Dendritic cell treated with granulocyte-macrophage colony-stimulating factor and Interleukin-4, amounts not matched to agents 40 ng/mL and 50 ng/mL, for 4 days (primary cell): ENCODE results near the gene MYOM1.

Experiments used
- H3K27ac Mint-ChIP-seq: one replicate; pipeline ENCODE4 v1.8.0; 2022; ENCODE audit warnings: mild to moderate bottlenecking, mixed read lengths
- H3K27me3 Mint-ChIP-seq: one replicate; pipeline ENCODE4 v1.8.0; 2022; ENCODE audit warnings: mild to moderate bottlenecking, mixed read lengths
- H3K36me3 Mint-ChIP-seq: one replicate; pipeline ENCODE4 v1.8.0; 2022; ENCODE audit warnings: low read depth, mixed read lengths
- H3K4me1 Mint-ChIP-seq: one replicate; pipeline ENCODE4 v1.8.0; 2022; ENCODE audit warnings: low read depth, mixed read lengths
- H3K4me3 Mint-ChIP-seq: one replicate; pipeline ENCODE4 v1.8.0; 2022; ENCODE audit warnings: mild to moderate bottlenecking, moderate library complexity, mixed read lengths
- H3K9me3 Mint-ChIP-seq: one replicate; pipeline ENCODE4 v1.8.0; 2022; ENCODE audit warnings: mixed read lengths
- intact Hi-C: fragments of 100-400 bp; cut with micrococcal nuclease; formaldehyde crosslinking; loops from one replicate; pipeline ENCODE4 v1.15.0; 2022

MYOM1 gene

GRCh38 chr18:3153107-3153704, 66.6 kb downstream of the MYOM1 start:
- no peak overlapping the region for H3K27ac Mint-ChIP-seq
- H3K4me1 Mint-ChIP-seq, result peaks cover 7% of the 10 kb centered on the region
- no peaks in the 10 kb centered on the region for H3K27me3 Mint-ChIP-seq
- intact Hi-C loops, result loop anchor here (5.0 to 10.0 kb wide), 2 partner anchors 158 to 221 kb away; no protein-coding TSS in a partner anchor
- H3K4me3 Mint-ChIP-seq, result no peak overlapping the region
- no peaks in the 10 kb centered on the region for H3K36me3 Mint-ChIP-seq
- no peaks in the 10 kb centered on the region for H3K9me3 Mint-ChIP-seq

GRCh38 chr18:3152294-3152693, 67.5 kb downstream of the MYOM1 start:
- intact Hi-C loops, result loop anchor here (5.0 to 10.0 kb wide), 2 partner anchors 157 to 220 kb away; no protein-coding TSS in a partner anchor

GRCh38 chr18:3151399-3152264, 68.1 kb downstream of the MYOM1 start:
- H3K36me3 Mint-ChIP-seq, result no peaks in the 10 kb centered on the region
- H3K9me3 Mint-ChIP-seq, result no peaks in the 10 kb centered on the region
- intact Hi-C loops, result loop anchor here (2.0 to 10.0 kb wide), 3 partner anchors 95 to 219 kb away; partner anchors contain the start of gene MYL12A
- no peak overlapping the region for H3K4me3 Mint-ChIP-seq
- H3K27me3 Mint-ChIP-seq, result no peaks in the 10 kb centered on the region
- H3K27ac Mint-ChIP-seq, result no peak overlapping the region
- peaks cover 7% of the 10 kb centered on the region for H3K4me1 Mint-ChIP-seq

More at GRCh38 chr18:3152294-3152693, 67.5 kb downstream of the MYOM1 start:
- H3K27me3 Mint-ChIP-seq, result no peaks in the 10 kb centered on the region
- H3K36me3 Mint-ChIP-seq, result no peaks in the 10 kb centered on the region
- no peak overlapping the region for H3K27ac Mint-ChIP-seq
- H3K9me3 Mint-ChIP-seq, result no peaks in the 10 kb centered on the region
- no peak overlapping the region for H3K4me3 Mint-ChIP-seq
- H3K4me1 Mint-ChIP-seq, result peaks cover 7% of the 10 kb centered on the region

GRCh38 chr18:3150688-3151087, 69.1 kb downstream of the MYOM1 start:
- intact Hi-C loops, result loop anchor here (2.0 to 10.0 kb wide), 3 partner anchors 96 to 218 kb away; partner anchors contain the start of gene MYL12A

GRCh38 chr18:3150274-3150673, 69.5 kb downstream of the MYOM1 start:
- Mint-ChIP-seq H3K4me3 (no peak overlapping the region), H3K27me3 (no peaks in the 10 kb centered on the region), H3K9me3 (no peaks in the 10 kb centered on the region), H3K4me1 (peaks cover 7% of the 10 kb centered on the region), H3K27ac (no peak overlapping the region), H3K36me3 (no peaks in the 10 kb centered on the region)
- intact Hi-C loops, result loop anchor here (2.0 to 10.0 kb wide), 3 partner anchors 97 to 218 kb away; partner anchors contain the start of gene MYL12A

More at GRCh38 chr18:3150688-3151087, 69.1 kb downstream of the MYOM1 start:
- H3K36me3 Mint-ChIP-seq, result no peaks in the 10 kb centered on the region
- no peaks in the 10 kb centered on the region for H3K27me3 Mint-ChIP-seq
- no peak overlapping the region for H3K4me3 Mint-ChIP-seq
- H3K9me3 Mint-ChIP-seq, result no peaks in the 10 kb centered on the region
- H3K4me1 Mint-ChIP-seq, result peaks cover 7% of the 10 kb centered on the region
- no peak overlapping the region for H3K27ac Mint-ChIP-seq

GRCh38 chr18:3148930-3149535, 70.7 kb downstream of the MYOM1 start:
- Mint-ChIP-seq H3K4me3 (no peak overlapping the region), H3K27ac (no peak overlapping the region), H3K27me3 (no peaks in the 10 kb centered on the region), H3K4me1 (peaks cover 7% of the 10 kb centered on the region), H3K9me3 (no peaks in the 10 kb centered on the region), H3K36me3 (no peaks in the 10 kb centered on the region)
- intact Hi-C loops, result loop anchor here (5.0 kb wide), 1 partner anchor 43 kb away; no protein-coding TSS in a partner anchor

GRCh38 chr18:3147935-3148554, 71.7 kb downstream of the MYOM1 start:
- intact Hi-C loops, result loop anchor here (5.0 kb wide), 1 partner anchor 44 kb away; no protein-coding TSS in a partner anchor
- peaks cover 2% of the 10 kb centered on the region for H3K9me3 Mint-ChIP-seq
- H3K36me3 Mint-ChIP-seq, result no peaks in the 10 kb centered on the region
- peaks cover 7% of the 10 kb centered on the region for H3K4me1 Mint-ChIP-seq
- no peak overlapping the region for H3K27ac Mint-ChIP-seq
- H3K4me3 Mint-ChIP-seq, result no peak overlapping the region
- no peaks in the 10 kb centered on the region for H3K27me3 Mint-ChIP-seq

DNA sequence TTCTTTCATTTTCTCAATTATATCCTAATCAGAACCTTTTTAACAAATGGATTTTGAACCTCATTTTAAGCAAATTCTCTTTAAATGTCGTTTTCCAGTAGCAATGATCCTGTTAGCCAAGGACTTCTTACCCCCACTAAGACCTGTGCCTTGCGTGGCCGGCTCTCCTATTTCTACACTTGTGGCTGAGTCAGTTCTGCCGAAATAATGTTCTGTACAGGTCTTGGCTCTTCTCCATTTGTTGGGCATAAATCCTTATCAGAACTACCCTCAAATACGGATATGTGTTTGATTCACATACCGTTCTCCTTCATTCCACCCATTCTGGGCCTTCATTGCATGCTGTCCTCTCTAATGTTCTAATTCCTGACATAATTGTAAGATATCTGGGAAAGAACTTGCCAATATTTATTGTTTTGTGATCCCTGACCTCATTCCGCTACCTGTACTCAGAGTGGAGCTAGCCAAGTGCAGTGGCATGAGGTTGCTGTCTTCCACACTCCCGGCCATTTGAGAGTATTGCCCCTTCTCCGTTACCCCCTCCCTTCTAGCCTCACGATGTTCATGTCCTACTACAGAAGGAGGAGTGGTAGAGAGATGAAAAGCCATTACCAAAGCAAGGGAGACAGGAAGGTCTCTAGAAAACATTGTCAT, 78.7 kb downstream of the MYOM1 start:
- intact Hi-C loops, result no loop called here
- Mint-ChIP-seq H3K27ac (no peak overlapping the region), H3K9me3 (peaks cover 11% of the 10 kb centered on the region), H3K36me3 (peaks cover 6% of the 10 kb centered on the region), H3K4me1 (no peaks in the 10 kb centered on the region), H3K4me3 (no peak overlapping the region), H3K27me3 (no peaks in the 10 kb centered on the region)

- Mint-ChIP-seq H3K27ac (no peak overlapping the region), H3K4me3 (no peak overlapping the region), H3K36me3 (peaks cover 6% of the 10 kb centered on the region), H3K4me1 (no peaks in the 10 kb centered on the region), H3K27me3 (no peaks in the 10 kb centered on the region), H3K9me3 (peaks cover 11% of the 10 kb centered on the region)
- intact Hi-C loops, result no loop called here
Measured at GRCh38 chr18:3140342-3140741, 79.4 kb downstream of the MYOM1 start.

- H3K27me3 Mint-ChIP-seq, result no peaks in the 10 kb centered on the region
- H3K4me3 Mint-ChIP-seq, result no peak overlapping the region
- intact Hi-C loops, result no loop called here
- H3K4me1 Mint-ChIP-seq, result no peaks in the 10 kb centered on the region
- peaks cover 6% of the 10 kb centered on the region for H3K36me3 Mint-ChIP-seq
- peaks cover 11% of the 10 kb centered on the region for H3K9me3 Mint-ChIP-seq
- H3K27ac Mint-ChIP-seq, result no peak overlapping the region
Measured at GRCh38 chr18:3139406-3139805, 80.4 kb downstream of the MYOM1 start.

GRCh38 chr18:3138274-3138975, 81.3 kb downstream of the MYOM1 start:
- Mint-ChIP-seq H3K27ac (no peak overlapping the region), H3K4me3 (no peak overlapping the region), H3K36me3 (peaks cover 6% of the 10 kb centered on the region), H3K4me1 (no peaks in the 10 kb centered on the region), H3K27me3 (no peaks in the 10 kb centered on the region), H3K9me3 (peaks cover 11% of the 10 kb centered on the region)
- intact Hi-C loops, result no loop called here

GRCh38 chr18:3135536-3135935, 84.2 kb downstream of the MYOM1 start:
- Mint-ChIP-seq H3K27ac (no peak overlapping the region), H3K4me3 (no peak overlapping the region), H3K9me3 (no peaks in the 10 kb centered on the region), H3K27me3 (no peaks in the 10 kb centered on the region), H3K36me3 (no peaks in the 10 kb centered on the region), H3K4me1 (no peaks in the 10 kb centered on the region)
- intact Hi-C loops, result no loop called here

- no peak overlapping the region for H3K4me3 Mint-ChIP-seq
- intact Hi-C loops, result no loop called here
- H3K9me3 Mint-ChIP-seq, result no peaks in the 10 kb centered on the region
Measured at GRCh38 chr18:3132700-3133099, 87.1 kb downstream of the MYOM1 start.

More at GRCh38 chr18:3132700-3133099, 87.1 kb downstream of the MYOM1 start:
- Mint-ChIP-seq H3K4me1 (peaks cover 12% of the 10 kb centered on the region), H3K27ac (no peak overlapping the region), H3K36me3 (no peaks in the 10 kb centered on the region), H3K27me3 (no peaks in the 10 kb centered on the region)
